ENCODE measurements around the gene TPSD1. TPM values are rescaled to one million over a fixed set of nuclear protein-coding genes. Genes with fewer than 3 reads are reported as not detected.

The TPSD1 gene
- total and polyA plus RNA-seq, 10 of the 15 experiments (the other 5 are each of a cell fraction or from before 2014, with no cell fraction given), result not detected

- CTCF ChIA-PET, result no interaction called here
- Histone ChIP-seq H3K4me1 (ENCODE audit: control insufficient read depth, insufficient read depth, low read length) (no peaks in the 10 kb centered on the region), H3K79me2 (ENCODE audit: control insufficient read depth, insufficient read depth, low read length) (no peaks in the 10 kb centered on the region), H2AFZ (ENCODE audit: control insufficient read depth, low read depth, low read length) (no peak overlapping the region), H4K20me1 (ENCODE audit: control insufficient read depth, insufficient read depth) (no peaks in the 10 kb centered on the region), H3K9ac (ENCODE audit: control insufficient read depth, insufficient read depth, low read length) (no peak overlapping the region), H3K4me2 (ENCODE audit: control insufficient read depth, insufficient read depth) (no peak overlapping the region), H3K4me3 (no peak overlapping the region), H3K36me3 (ENCODE audit: control insufficient read depth in 2 of 2, insufficient read depth in 2 of 2, low read length in 1 of 2) (no peaks in the 10 kb centered on the region), H3K27me3 (replicated peaks in 1 of 2; ENCODE audit: control insufficient read depth in 2 of 2, insufficient read depth in 2 of 2, low read length in 1 of 2) (no peaks in the 10 kb centered on the region; a peak in 1 of 4 replicates), H3K9me3 (replicated peaks; ENCODE audit: control insufficient read depth, insufficient read depth, low read length) (no peaks in the 10 kb centered on the region), H3K27ac (ENCODE audit: control insufficient read depth, insufficient read depth) (no peak overlapping the region)
- RAD21 ChIA-PET (ENCODE audit: unreplicated experiment), result no interaction called here
- no peak for DNase-seq (ENCODE audit: low read depth, low spot score)
- intact Hi-C loops (cut with micrococcal nuclease; ENCODE audit: unreplicated experiment) (no loop called here), in situ Hi-C loops (cut with MboI) (no loop called here)
- FAIRE-seq, result no peak
- 5% methylated on average over 9 of the region's 9 CpGs for WGBS (ENCODE audit: insufficient coverage, insufficient replicate concordance, low lambda C conversion rate, missing lambda C conversion rate)
- POLR2A ChIA-PET, result no interaction called here
- ATAC-seq, result no peak
- no TSS peak for BruUV-seq (replicated peaks)
- SMC1A ChIA-PET (ENCODE audit: uncharacterized antibody, unreplicated experiment), result no interaction called here
- TF ChIP-seq ZBTB11 (CRISPR knock-in tag; IDR thresholded peaks at IDR 0.05) (no peak), SMAD5 (IDR thresholded peaks at IDR 0.05; ENCODE audit: low read depth) (no peak), ZNF622 (IDR thresholded peaks at IDR 0.05) (no peak), PAX5 (IDR thresholded peaks at IDR 0.05; ENCODE audit: borderline replicate concordance, low read depth, low read length) (no peak), SREBF2 (IDR thresholded peaks at IDR 0.05; ENCODE audit: low read length) (no peak), CHD2 (IDR thresholded peaks at IDR 0.05; ENCODE audit: borderline replicate concordance, low read depth, low read length) (no peak), POU2F2 (IDR thresholded peaks at IDR 0.05; ENCODE audit: borderline replicate concordance, low read depth, low read length) (no peak), SMAD1 (IDR thresholded peaks at IDR 0.05; ENCODE audit: low read depth, partially characterized antibody) (no peak), REST (IDR thresholded peaks at IDR 0.05; ENCODE audit: low read depth, low read length) (no peak), MTA2 (IDR thresholded peaks at IDR 0.05; ENCODE audit: low read depth) (no peak), IRF4 (IDR thresholded peaks at IDR 0.05; ENCODE audit: low read depth, low read length) (no peak), RAD21 (IDR thresholded peaks at IDR 0.05; ENCODE audit: insufficient read depth, low read depth, low read length) (no peak), SPI1 (IDR thresholded peaks at IDR 0.05; ENCODE audit: borderline replicate concordance, insufficient read depth, low read depth, low read length) (no peak), FOXM1 (IDR thresholded peaks at IDR 0.05; ENCODE audit: low read depth, low read length) (no peak), NFXL1 (IDR thresholded peaks at IDR 0.05; ENCODE audit: borderline replicate concordance) (no peak), GABPA (IDR thresholded peaks at IDR 0.05; ENCODE audit: low read depth) (no peak)
Observed at GRCh38 chr16:1224558-1224957, 31.3 kb upstream of the TPSD1 start.
